Measurements from ENCODE around the gene DDN. TPM values are rescaled to one million over a fixed set of nuclear protein-coding genes. Genes with fewer than 3 reads are reported as not detected.

Gene DDN
- total and polyA plus RNA-seq, 2 donors (not counting 3 experiments of a cell fraction or from before 2014, with no cell fraction given) = 0.07 to 0.22 TPM

GRCh38 chr12:49030714-49031572 is 31.8 kb upstream of the DDN start:
- FAIRE-seq (no peak), DNase-seq (ENCODE audit: low read depth, low spot score) (no peak)
- intact Hi-C loops (cut with micrococcal nuclease) = no loop called here
- TF ChIP-seq, protein P1, sequence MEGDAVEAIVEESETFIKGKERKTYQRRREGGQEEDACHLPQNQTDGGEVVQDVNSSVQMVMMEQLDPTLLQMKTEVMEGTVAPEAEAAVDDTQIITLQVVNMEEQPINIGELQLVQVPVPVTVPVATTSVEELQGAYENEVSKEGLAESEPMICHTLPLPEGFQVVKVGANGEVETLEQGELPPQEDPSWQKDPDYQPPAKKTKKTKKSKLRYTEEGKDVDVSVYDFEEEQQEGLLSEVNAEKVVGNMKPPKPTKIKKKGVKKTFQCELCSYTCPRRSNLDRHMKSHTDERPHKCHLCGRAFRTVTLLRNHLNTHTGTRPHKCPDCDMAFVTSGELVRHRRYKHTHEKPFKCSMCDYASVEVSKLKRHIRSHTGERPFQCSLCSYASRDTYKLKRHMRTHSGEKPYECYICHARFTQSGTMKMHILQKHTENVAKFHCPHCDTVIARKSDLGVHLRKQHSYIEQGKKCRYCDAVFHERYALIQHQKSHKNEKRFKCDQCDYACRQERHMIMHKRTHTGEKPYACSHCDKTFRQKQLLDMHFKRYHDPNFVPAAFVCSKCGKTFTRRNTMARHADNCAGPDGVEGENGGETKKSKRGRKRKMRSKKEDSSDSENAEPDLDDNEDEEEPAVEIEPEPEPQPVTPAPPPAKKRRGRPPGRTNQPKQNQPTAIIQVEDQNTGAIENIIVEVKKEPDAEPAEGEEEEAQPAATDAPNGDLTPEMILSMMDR (IDR thresholded peaks at IDR 0.05; ENCODE audit: extremely low read depth in 1 of 2, insufficient read depth in 1 of 2, low read depth in 1 of 2, low read length in 2 of 2) = no peak
- TF ChIP-seq, protein P2, sequence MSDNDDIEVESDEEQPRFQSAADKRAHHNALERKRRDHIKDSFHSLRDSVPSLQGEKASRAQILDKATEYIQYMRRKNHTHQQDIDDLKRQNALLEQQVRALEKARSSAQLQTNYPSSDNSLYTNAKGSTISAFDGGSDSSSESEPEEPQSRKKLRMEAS (IDR thresholded peaks at IDR 0.05; ENCODE audit: insufficient read depth, insufficient read length) = no peak
- no peak for TF ChIP-seq GATA2 (IDR thresholded peaks at IDR 0.05; ENCODE audit: insufficient read depth, insufficient read length, low read depth, low read length)
- no peak for TF ChIP-seq POLR2A (IDR thresholded peaks at IDR 0.05; ENCODE audit: low read depth, low read length)
- no peak for TF ChIP-seq JUN (IDR thresholded peaks at IDR 0.05; ENCODE audit: borderline replicate concordance, insufficient read depth, insufficient read length, low read depth)
- TF ChIP-seq POLR2AphosphoS5 (IDR thresholded peaks at IDR 0.05; ENCODE audit: insufficient read depth, low read depth, low read length) = no peak
- no peak for TF ChIP-seq EZH2 (IDR thresholded peaks at IDR 0.05; ENCODE audit: borderline replicate concordance, low read depth, low read length, severe bottlenecking)
- no peak for TF ChIP-seq FOS (IDR thresholded peaks at IDR 0.05; ENCODE audit: borderline replicate concordance, insufficient read depth, low read length)
- no peak for TF ChIP-seq MYC (IDR thresholded peaks at IDR 0.05; ENCODE audit: low read depth, low read length)
- dilution Hi-C loops (cut with MboI; ENCODE audit: extremely low pct_ligation_motif_present, low sequenced_read_pairs) = no loop called here
- no peak overlapping the region for H2AFZ ChIP-seq (ENCODE audit: low read depth, low read length)
- H3K4me1 ChIP-seq (ENCODE audit: control insufficient read depth, extremely low read depth, insufficient read depth, low read length) = no peaks in the 10 kb centered on the region
- no peaks in the 10 kb centered on the region for H4K20me1 ChIP-seq (replicated peaks; ENCODE audit: control insufficient read depth, extremely low read depth, insufficient read depth, low read length)
- peaks cover 36 to 77% of the 10 kb centered on the region in 2 experiments for H3K36me3 ChIP-seq (ENCODE audit: control insufficient read depth in 2 of 2, extremely low read depth in 1 of 2, insufficient read depth in 2 of 2, low read length in 2 of 2)
- H3K4me2 ChIP-seq (ENCODE audit: insufficient read depth, low read length) = no peak overlapping the region
- H3K79me2 ChIP-seq (ENCODE audit: control insufficient read depth, insufficient read depth, low read length) = no peaks in the 10 kb centered on the region
- H3K9me1 ChIP-seq (replicated peaks; ENCODE audit: control insufficient read depth, extremely low read depth, insufficient read depth, low read length) = no peaks in the 10 kb centered on the region
- CTCF ChIA-PET = interaction anchor here (0.9 to 2.2 kb wide), 4 partner anchors 11 to 34 kb away, joined by 3 to 8 read pairs (median 4); no protein-coding TSS in a partner anchor
- no peaks in the 10 kb centered on the region for H3K27me3 ChIP-seq (ENCODE audit: control insufficient read depth in 2 of 2, insufficient read depth in 2 of 2, low read length in 2 of 2)
- no TSS peak for BruUV-seq (replicated peaks)
- POLR2A ChIA-PET = no interaction called here
- no peak overlapping the region for H3K9ac ChIP-seq (replicated peaks; ENCODE audit: extremely low read depth, insufficient read depth, low read length)
- no peak overlapping the region for H3K27ac ChIP-seq (ENCODE audit: insufficient read depth, low read depth, low read length)
- H3K4me3 ChIP-seq (replicated peaks in 1 of 3; ENCODE audit: insufficient read depth in 1 of 3, low read depth in 1 of 3, low read length in 3 of 3) = no peak overlapping the region
- no peaks in the 10 kb centered on the region for H3K9me3 ChIP-seq (replicated peaks; ENCODE audit: control insufficient read depth, insufficient read depth, low read length)

All from endothelial cell of umbilical vein (primary cell).